T-helper 17 cell (primary cell): ENCODE results near the gene LRRC42. TPM values are rescaled to one million over a fixed set of nuclear protein-coding genes. Genes with fewer than 3 reads are reported as not detected.
"Not testable (repeated sequence)": the region's sequence is repeated elsewhere in the genome, so short reads cannot be mapped to it uniquely, and the experiment has no call there.

ENCODE experiments used
- ATAC-seq: fragments of 150-1000 bp; cut with Tn5 transposase; 2 replicates; pipeline ENCODE4 v1.10.0; 2021; ENCODE audit warnings: mild to moderate bottlenecking, moderate library complexity
- DNase-seq, 3 donors: peaks; one replicate each; pipeline versions ENCODE4 v3.0.0 to v3.0.0-alpha.2; 2020 to 2021
- H3K9me3 ChIP-seq: one replicate; pipeline ENCODE4 v1.7.0; 2013; ENCODE audit warnings: low read length, mild to moderate bottlenecking; ENCODE audit not compliant: control insufficient read depth, poor library complexity, severe bottlenecking
- H3K27ac Mint-ChIP-seq: one replicate; pipeline ENCODE4 v1.8.0; 2022; ENCODE audit warnings: mild to moderate bottlenecking, moderate library complexity, mixed read lengths
- H3K27me3 Mint-ChIP-seq: one replicate; pipeline ENCODE4 v1.8.0; 2022; ENCODE audit warnings: mixed read lengths
- H3K36me3 Mint-ChIP-seq: one replicate; pipeline ENCODE4 v1.8.0; 2022; ENCODE audit warnings: low read depth, mixed read lengths
- H3K4me1 Mint-ChIP-seq: one replicate; pipeline ENCODE4 v1.8.0; 2022; ENCODE audit warnings: mild to moderate bottlenecking, mixed read lengths
- H3K4me3 Mint-ChIP-seq: one replicate; pipeline ENCODE4 v1.8.0; 2022; ENCODE audit warnings: mild to moderate bottlenecking, moderate library complexity, mixed read lengths
- total RNA-seq, 4 donors: library from RNA in 2 of 4; stranded (reverse) in 2 of 4; gene quantifications; one replicate each; pipeline ENCODE4 v1.2.3 and lab custom pipeline; 2022 to 2026

Gene LRRC42
- total RNA-seq, 2 donors from 2014 or later, result 5.8 to 7.4 TPM

GRCh38 chr1:53987880-53988279 lies 41.7 kb downstream of the LRRC42 start:
- H3K9me3 ChIP-seq, result no peaks in the 10 kb centered on the region
- no peak for ATAC-seq
- H3K4me1 Mint-ChIP-seq, result peaks cover 13% of the 10 kb centered on the region
- no peak for DNase-seq
- no peak overlapping the region for H3K4me3 Mint-ChIP-seq
- H3K36me3 Mint-ChIP-seq, result no peaks in the 10 kb centered on the region
- no peak overlapping the region for H3K27ac Mint-ChIP-seq
- H3K27me3 Mint-ChIP-seq, result peaks cover 2% of the 10 kb centered on the region

- Mint-ChIP-seq H3K27me3 (peaks cover 4% of the 10 kb centered on the region), H3K27ac (no peak overlapping the region), H3K4me1 (no peaks in the 10 kb centered on the region), H3K36me3 (no peaks in the 10 kb centered on the region), H3K4me3 (no peak overlapping the region)
- H3K9me3 ChIP-seq, result no peaks in the 10 kb centered on the region
- DNase-seq (no peak), ATAC-seq (no peak)
Measured at GRCh38 chr1:53992085-53992874, 46.1 kb downstream of the LRRC42 start.

- DNase-seq, H3K27me3 Mint-ChIP-seq, H3K9me3 ChIP-seq, H3K36me3 Mint-ChIP-seq, H3K27ac Mint-ChIP-seq, H3K4me1 Mint-ChIP-seq, H3K4me3 Mint-ChIP-seq, ATAC-seq: not testable (repeated sequence)
Measured at GRCh38 chr1:53994516-53994915, 48.4 kb downstream of the LRRC42 start.

GRCh38 chr1:53995683-53996082 lies 49.5 kb downstream of the LRRC42 start:
- DNase-seq (no peak), ATAC-seq (no peak)
- H3K4me1 Mint-ChIP-seq, result no peaks in the 10 kb centered on the region
- H3K27ac Mint-ChIP-seq, result no peak overlapping the region
- H3K36me3 Mint-ChIP-seq, result no peaks in the 10 kb centered on the region
- H3K4me3 Mint-ChIP-seq, result no peak overlapping the region
- H3K27me3 Mint-ChIP-seq, result peaks cover 4% of the 10 kb centered on the region
- no peaks in the 10 kb centered on the region for H3K9me3 ChIP-seq

GRCh38 chr1:53998223-53998622 lies 52.1 kb downstream of the LRRC42 start:
- H3K4me1 Mint-ChIP-seq, result no peaks in the 10 kb centered on the region
- no peak overlapping the region for H3K27ac Mint-ChIP-seq
- no peaks in the 10 kb centered on the region for H3K27me3 Mint-ChIP-seq
- H3K4me3 Mint-ChIP-seq, result no peak overlapping the region
- DNase-seq (no peak), ATAC-seq (no peak)
- H3K9me3 ChIP-seq, result no peaks in the 10 kb centered on the region
- no peaks in the 10 kb centered on the region for H3K36me3 Mint-ChIP-seq

GRCh38 chr1:53999920-54000319 lies 53.8 kb downstream of the LRRC42 start:
- Mint-ChIP-seq H3K27ac (no peak overlapping the region), H3K27me3 (no peaks in the 10 kb centered on the region), H3K36me3 (no peaks in the 10 kb centered on the region), H3K4me1 (no peaks in the 10 kb centered on the region), H3K4me3 (no peak overlapping the region)
- ATAC-seq (no peak), DNase-seq (no peak)
- no peaks in the 10 kb centered on the region for H3K9me3 ChIP-seq

GRCh38 chr1:54001591-54001990 lies 55.4 kb downstream of the LRRC42 start:
- no peaks in the 10 kb centered on the region for H3K9me3 ChIP-seq
- no peak for DNase-seq
- ATAC-seq, result no peak
- H3K4me1 Mint-ChIP-seq, result no peaks in the 10 kb centered on the region
- no peak overlapping the region for H3K27ac Mint-ChIP-seq
- H3K4me3 Mint-ChIP-seq, result no peak overlapping the region
- H3K27me3 Mint-ChIP-seq, result peaks cover 11% of the 10 kb centered on the region
- H3K36me3 Mint-ChIP-seq, result no peaks in the 10 kb centered on the region

- H3K36me3 Mint-ChIP-seq, result no peaks in the 10 kb centered on the region
- no peaks in the 10 kb centered on the region for H3K4me1 Mint-ChIP-seq
- no peak for ATAC-seq
- H3K4me3 Mint-ChIP-seq, result no peak overlapping the region
- no peak for DNase-seq
- no peaks in the 10 kb centered on the region for H3K9me3 ChIP-seq
- no peak overlapping the region for H3K27ac Mint-ChIP-seq
- peaks cover 12% of the 10 kb centered on the region for H3K27me3 Mint-ChIP-seq
Measured at GRCh38 chr1:54002544-54003248, 56.5 kb downstream of the LRRC42 start.

GRCh38 chr1:54003249-54003646 lies 57.1 kb downstream of the LRRC42 start:
- no peak overlapping the region for H3K27ac Mint-ChIP-seq
- no peak overlapping the region for H3K4me3 Mint-ChIP-seq
- H3K36me3 Mint-ChIP-seq, result no peaks in the 10 kb centered on the region
- H3K4me1 Mint-ChIP-seq, result no peaks in the 10 kb centered on the region
- DNase-seq (no peak), ATAC-seq (no peak)
- no peaks in the 10 kb centered on the region for H3K9me3 ChIP-seq
- peaks cover 12% of the 10 kb centered on the region for H3K27me3 Mint-ChIP-seq

- H3K9me3 ChIP-seq, DNase-seq, H3K4me3 Mint-ChIP-seq, H3K4me1 Mint-ChIP-seq, ATAC-seq, H3K36me3 Mint-ChIP-seq, H3K27ac Mint-ChIP-seq: not testable (repeated sequence)
- H3K27me3 Mint-ChIP-seq, result peaks cover 18% of the 10 kb centered on the region
Measured at GRCh38 chr1:54003750-54004480, 57.8 kb downstream of the LRRC42 start.

GRCh38 chr1:54004481-54005049 lies 58.4 kb downstream of the LRRC42 start:
- Mint-ChIP-seq H3K27me3 (peaks cover 22% of the 10 kb centered on the region), H3K4me1 (no peaks in the 10 kb centered on the region), H3K4me3 (no peak overlapping the region), H3K36me3 (no peaks in the 10 kb centered on the region), H3K27ac (no peak overlapping the region)
- ATAC-seq (no peak), DNase-seq (no peak)
- H3K9me3 ChIP-seq, result no peaks in the 10 kb centered on the region

- no peak for ATAC-seq
- Mint-ChIP-seq H3K4me3 (no peak overlapping the region), H3K36me3 (no peaks in the 10 kb centered on the region), H3K27me3 (peaks cover 38% of the 10 kb centered on the region), H3K4me1 (no peaks in the 10 kb centered on the region), H3K27ac (no peak overlapping the region)
- DNase-seq, result no peak
- no peaks in the 10 kb centered on the region for H3K9me3 ChIP-seq
Measured at GRCh38 chr1:54006508-54006907, 60.4 kb downstream of the LRRC42 start.

- DNase-seq (no peak), ATAC-seq (no peak)
- no peaks in the 10 kb centered on the region for H3K9me3 ChIP-seq
- no peak overlapping the region for H3K27ac Mint-ChIP-seq
- H3K4me1 Mint-ChIP-seq, result no peaks in the 10 kb centered on the region
- no peaks in the 10 kb centered on the region for H3K36me3 Mint-ChIP-seq
- H3K4me3 Mint-ChIP-seq, result no peak overlapping the region
- H3K27me3 Mint-ChIP-seq, result peaks cover 47% of the 10 kb centered on the region
Measured at GRCh38 chr1:54007613-54008012, 61.5 kb downstream of the LRRC42 start.
